SK-N-SH treated with all-trans-retinoic acid at 6 μM for 48 hours (cell line): ENCODE results near the gene PRLH.

Source experiments
- ZC3H10 ChIP-seq: fragments of 250-450 bp; sonication (Bioruptor Pico); IDR thresholded peaks from 2 replicates; pipeline ENCODE4 v1.5.1; 2021; ENCODE audit warnings: mild to moderate bottlenecking, moderate library complexity
- ZFP30 ChIP-seq: fragments of 450-650 bp; formaldehyde crosslinking; IDR thresholded peaks from 2 replicates; pipeline ENCODE4 v1.5.0; 2022; ENCODE audit warnings: mild to moderate bottlenecking, moderate library complexity

GRCh38 chr2:237553948-237554347 is 12.4 kb upstream of the PRLH start:
- TF ChIP-seq ZFP30 (CRISPR knock-in tag) (no peak), ZC3H10 (CRISPR knock-in tag) (no peak)
